HEK293 (cell line): ENCODE results near the gene CABP1.

Experiments
- GLIS1 ChIP-seq: fragments of 450-650 bp; formaldehyde crosslinking; IDR thresholded peaks from 2 replicates; pipeline ENCODE4 v1.5.1; 2016; ENCODE audit warnings: missing biosample characterization, missing genetic modification characterization
- GLIS2 ChIP-seq: fragments of 450-650 bp; formaldehyde crosslinking; IDR thresholded peaks from 2 replicates; pipeline ENCODE4 v1.5.1; 2016; ENCODE audit warnings: missing biosample characterization, missing genetic modification characterization
- HOXA7 ChIP-seq: sonication (generic); formaldehyde crosslinking; IDR thresholded peaks from 2 replicates; pipeline ENCODE4 v1.8.1; 2022; ENCODE audit warnings: missing genetic modification reagents, borderline replicate concordance
- HOXC10 ChIP-seq: sonication (generic); formaldehyde crosslinking; IDR thresholded peaks from 2 replicates; pipeline ENCODE4 v1.8.1; 2023; ENCODE audit warnings: mild to moderate bottlenecking, missing genetic modification reagents
- HOXD13 ChIP-seq: sonication (generic); formaldehyde crosslinking; IDR thresholded peaks from 2 replicates; pipeline ENCODE4 v1.8.0; 2022; ENCODE audit warnings: missing genetic modification reagents, borderline replicate concordance
- REPIN1 ChIP-seq: fragments of 450-650 bp; formaldehyde crosslinking; IDR thresholded peaks from 2 replicates; pipeline ENCODE4 v1.5.1; 2017; ENCODE audit warnings: missing biosample characterization, missing genetic modification characterization, low read depth
- YY2 ChIP-seq: fragments of 450-650 bp; formaldehyde crosslinking; IDR thresholded peaks from 2 replicates; pipeline ENCODE4 v1.5.1; 2016; ENCODE audit warnings: missing biosample characterization, missing genetic modification characterization
- ZFP3 ChIP-seq: fragments of 450-650 bp; formaldehyde crosslinking; IDR thresholded peaks from 2 replicates; pipeline ENCODE4 v1.5.1; 2016; ENCODE audit warnings: low read depth, missing biosample characterization, missing genetic modification characterization
- ZNF112 ChIP-seq: fragments of 450-650 bp; formaldehyde crosslinking; IDR thresholded peaks from 2 replicates; pipeline ENCODE4 v1.5.0; 2017; ENCODE audit warnings: missing biosample characterization, missing genetic modification characterization
- ZNF169 ChIP-seq: fragments of 450-650 bp; formaldehyde crosslinking; IDR thresholded peaks from 2 replicates; pipeline ENCODE4 v1.5.1; 2016; ENCODE audit warnings: missing biosample characterization, missing genetic modification characterization
- ZNF175 ChIP-seq: fragments of 450-650 bp; formaldehyde crosslinking; IDR thresholded peaks from 2 replicates; pipeline ENCODE4 v1.5.1; 2016; ENCODE audit warnings: missing biosample characterization, missing genetic modification characterization
- ZNF211 ChIP-seq: fragments of 450-650 bp; formaldehyde crosslinking; IDR thresholded peaks from 2 replicates; pipeline ENCODE4 v1.5.1; 2016; ENCODE audit warnings: low read depth, missing biosample characterization, missing genetic modification characterization
- ZNF266 ChIP-seq: fragments of 450-650 bp; formaldehyde crosslinking; IDR thresholded peaks from 2 replicates; pipeline ENCODE4 v1.5.1; 2016; ENCODE audit warnings: missing biosample characterization, missing genetic modification characterization, low read depth
- ZNF274 ChIP-seq, 2 experiments: fragments of 200-500 bp in 1 of 2; fragments of 450-650 bp in 1 of 2; sonication (Bioruptor generic) in 1 of 2; formaldehyde crosslinking in 1 of 2; IDR thresholded peaks; 2 replicates each; pipeline versions ENCODE4 v1.5.1 to v1.6.1; 2014 to 2016; ENCODE audit warnings: borderline replicate concordance in 1 of 2, inconsistent platforms in 1 of 2, low read length in 1 of 2, missing biosample characterization in 1 of 2, missing genetic modification characterization in 1 of 2
- ZNF350 ChIP-seq: fragments of 450-650 bp; formaldehyde crosslinking; IDR thresholded peaks from 2 replicates; pipeline ENCODE4 v1.5.0; 2017; ENCODE audit warnings: missing biosample characterization, mild to moderate bottlenecking, missing genetic modification characterization
- ZNF366 ChIP-seq: fragments of 450-650 bp; formaldehyde crosslinking; conservative IDR thresholded peaks from 2 replicates; pipeline ENCODE4 v1.5.1; 2016; ENCODE audit warnings: missing biosample characterization, missing genetic modification characterization
- ZNF423 ChIP-seq: fragments of 450-650 bp; formaldehyde crosslinking; IDR thresholded peaks from 2 replicates; pipeline ENCODE4 v1.5.1; 2016; ENCODE audit warnings: missing biosample characterization, missing genetic modification characterization
- ZNF558 ChIP-seq: fragments of 450-650 bp; formaldehyde crosslinking; IDR thresholded peaks from 2 replicates; pipeline ENCODE4 v1.5.1; 2016; ENCODE audit warnings: missing biosample characterization, missing genetic modification characterization
- ZNF560 ChIP-seq: fragments of 450-650 bp; formaldehyde crosslinking; IDR thresholded peaks from 2 replicates; pipeline ENCODE4 v1.5.1; 2017; ENCODE audit warnings: missing biosample characterization, missing genetic modification characterization, borderline replicate concordance
- ZNF610 ChIP-seq: fragments of 450-650 bp; formaldehyde crosslinking; IDR thresholded peaks from 2 replicates; pipeline ENCODE4 v1.5.1; 2016; ENCODE audit warnings: missing biosample characterization, missing genetic modification characterization, borderline replicate concordance
- ZNF664 ChIP-seq: fragments of 450-650 bp; formaldehyde crosslinking; IDR thresholded peaks from 2 replicates; pipeline ENCODE4 v1.5.1; 2016; ENCODE audit warnings: missing biosample characterization, missing genetic modification characterization
- ZNF707 ChIP-seq: fragments of 450-650 bp; formaldehyde crosslinking; IDR thresholded peaks from 2 replicates; pipeline ENCODE4 v1.5.1; 2016; ENCODE audit warnings: missing biosample characterization, missing genetic modification characterization
- ZNF792 ChIP-seq: fragments of 450-650 bp; formaldehyde crosslinking; IDR thresholded peaks from 2 replicates; pipeline ENCODE4 v1.5.1; 2016; ENCODE audit warnings: missing biosample characterization, missing genetic modification characterization
- ZNF843 ChIP-seq: fragments of 450-650 bp; formaldehyde crosslinking; IDR thresholded peaks from 2 replicates; pipeline ENCODE4 v1.5.1; 2016; ENCODE audit warnings: missing biosample characterization, missing genetic modification characterization
- TF ChIP-seq, protein P1 (sequence below): fragments of 450-650 bp; formaldehyde crosslinking; IDR thresholded peaks from 2 replicates; pipeline ENCODE4 v1.5.1; 2017; ENCODE audit warnings: missing biosample characterization, missing genetic modification characterization
- TF ChIP-seq, protein P2 (sequence below): fragments of 450-650 bp; formaldehyde crosslinking; IDR thresholded peaks from 2 replicates; pipeline ENCODE4 v1.5.1; 2016; ENCODE audit warnings: missing biosample characterization, missing genetic modification characterization
- TF ChIP-seq, protein P3 (sequence below): fragments of 450-650 bp; formaldehyde crosslinking; IDR thresholded peaks from 2 replicates; pipeline ENCODE4 v1.5.1; 2016; ENCODE audit warnings: missing biosample characterization, missing genetic modification characterization
- TF ChIP-seq, protein P4 (sequence below): fragments of 450-650 bp; formaldehyde crosslinking; IDR thresholded peaks from 2 replicates; pipeline ENCODE4 v1.5.1; 2016; ENCODE audit warnings: missing biosample characterization, missing genetic modification characterization
- TF ChIP-seq, protein P5 (sequence below): fragments of 450-650 bp; formaldehyde crosslinking; IDR thresholded peaks from 2 replicates; pipeline ENCODE4 v1.5.1; 2016; ENCODE audit warnings: missing biosample characterization, missing genetic modification characterization
- TF ChIP-seq, protein P6 (sequence below): fragments of 450-650 bp; formaldehyde crosslinking; IDR thresholded peaks from 2 replicates; pipeline ENCODE4 v1.5.1; 2016; ENCODE audit warnings: missing biosample characterization, missing genetic modification characterization

Gene CABP1

DNA sequence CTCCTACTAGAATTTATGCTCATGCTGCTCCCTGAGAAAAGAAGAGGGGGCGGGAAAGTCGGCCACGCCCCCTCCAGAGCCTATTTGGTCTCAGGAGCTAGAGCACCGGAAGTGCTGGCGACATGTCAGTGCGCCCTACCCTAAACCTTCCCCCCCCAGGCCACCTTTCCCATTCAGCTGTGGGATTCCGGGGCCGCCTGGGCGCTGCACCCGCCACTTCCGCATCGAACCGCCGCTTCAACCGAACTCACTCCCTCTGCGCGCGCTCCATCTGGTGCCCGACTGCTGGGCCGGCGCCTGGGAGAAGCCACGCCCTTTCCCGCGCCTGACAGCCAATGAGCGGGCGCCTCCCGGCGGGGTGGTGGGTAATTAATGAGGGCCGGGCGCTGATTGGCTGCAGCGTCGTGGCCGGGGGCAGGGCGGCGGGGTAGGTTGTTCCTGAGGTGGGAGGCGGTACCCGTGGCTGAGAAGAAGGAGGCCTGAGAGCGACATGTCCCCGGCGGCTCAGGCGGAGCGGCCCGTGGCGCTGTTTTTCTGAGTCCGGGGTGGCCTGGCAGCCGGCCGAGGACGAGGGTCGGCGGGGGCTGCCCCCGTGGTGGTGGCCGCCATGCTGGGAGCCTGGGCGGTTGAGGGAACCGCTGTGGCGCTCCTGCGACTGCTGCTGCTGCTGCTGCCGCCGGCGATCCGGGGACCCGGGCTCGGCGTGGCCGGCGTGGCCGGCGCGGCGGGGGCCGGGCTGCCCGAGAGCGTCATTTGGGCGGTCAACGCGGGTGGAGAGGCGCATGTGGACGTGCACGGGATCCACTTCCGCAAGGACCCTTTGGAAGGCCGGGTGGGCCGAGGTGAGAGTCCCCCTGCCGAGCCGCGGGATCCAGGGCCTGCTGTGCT, 46.5 kb downstream of the CABP1 start, which contains the start of gene MLEC (continued):
- no peak for TF ChIP-seq ZNF792 (tag by site-specific recombination)
- peak; percentile 72 for TF ChIP-seq ZNF843 (tag by site-specific recombination)
- no peak; the same call in 1 of the 2 replicates for TF ChIP-seq ZNF423 (tag by site-specific recombination)
- TF ChIP-seq, protein P1, sequence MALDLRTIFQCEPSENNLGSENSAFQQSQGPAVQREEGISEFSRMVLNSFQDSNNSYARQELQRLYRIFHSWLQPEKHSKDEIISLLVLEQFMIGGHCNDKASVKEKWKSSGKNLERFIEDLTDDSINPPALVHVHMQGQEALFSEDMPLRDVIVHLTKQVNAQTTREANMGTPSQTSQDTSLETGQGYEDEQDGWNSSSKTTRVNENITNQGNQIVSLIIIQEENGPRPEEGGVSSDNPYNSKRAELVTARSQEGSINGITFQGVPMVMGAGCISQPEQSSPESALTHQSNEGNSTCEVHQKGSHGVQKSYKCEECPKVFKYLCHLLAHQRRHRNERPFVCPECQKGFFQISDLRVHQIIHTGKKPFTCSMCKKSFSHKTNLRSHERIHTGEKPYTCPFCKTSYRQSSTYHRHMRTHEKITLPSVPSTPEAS, result peak; percentile 56
- TF ChIP-seq, protein P2, sequence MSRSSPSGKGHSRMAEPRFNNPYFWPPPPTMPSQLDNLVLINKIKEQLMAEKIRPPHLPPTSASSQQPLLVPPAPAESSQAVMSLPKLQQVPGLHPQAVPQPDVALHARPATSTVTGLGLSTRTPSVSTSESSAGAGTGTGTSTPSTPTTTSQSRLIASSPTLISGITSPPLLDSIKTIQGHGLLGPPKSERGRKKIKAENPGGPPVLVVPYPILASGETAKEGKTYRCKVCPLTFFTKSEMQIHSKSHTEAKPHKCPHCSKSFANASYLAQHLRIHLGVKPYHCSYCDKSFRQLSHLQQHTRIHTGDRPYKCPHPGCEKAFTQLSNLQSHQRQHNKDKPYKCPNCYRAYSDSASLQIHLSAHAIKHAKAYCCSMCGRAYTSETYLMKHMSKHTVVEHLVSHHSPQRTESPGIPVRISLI (tag by site-specific recombination), result no peak
- TF ChIP-seq ZNF175 (tag by site-specific recombination), result no peak
- no peak for TF ChIP-seq ZFP3 (tag by site-specific recombination)
- TF ChIP-seq ZNF560 (tag by site-specific recombination), result no peak
- peak; percentile 95 for TF ChIP-seq REPIN1 (tag by site-specific recombination)
- TF ChIP-seq HOXD13 (CRISPR knock-in tag), result peak; percentile 31; the same call in 1 of the 2 replicates
- peak; percentile 54; the same call in 1 of the 2 replicates for TF ChIP-seq ZNF707 (tag by site-specific recombination)
- TF ChIP-seq, protein P3, sequence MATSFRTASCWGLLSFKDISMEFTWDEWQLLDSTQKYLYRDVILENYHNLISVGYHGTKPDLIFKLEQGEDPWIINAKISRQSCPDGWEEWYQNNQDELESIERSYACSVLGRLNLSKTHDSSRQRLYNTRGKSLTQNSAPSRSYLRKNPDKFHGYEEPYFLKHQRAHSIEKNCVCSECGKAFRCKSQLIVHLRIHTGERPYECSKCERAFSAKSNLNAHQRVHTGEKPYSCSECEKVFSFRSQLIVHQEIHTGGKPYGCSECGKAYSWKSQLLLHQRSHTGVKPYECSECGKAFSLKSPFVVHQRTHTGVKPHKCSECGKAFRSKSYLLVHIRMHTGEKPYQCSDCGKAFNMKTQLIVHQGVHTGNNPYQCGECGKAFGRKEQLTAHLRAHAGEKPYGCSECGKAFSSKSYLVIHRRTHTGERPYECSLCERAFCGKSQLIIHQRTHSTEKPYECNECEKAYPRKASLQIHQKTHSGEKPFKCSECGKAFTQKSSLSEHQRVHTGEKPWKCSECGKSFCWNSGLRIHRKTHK (tag by site-specific recombination), result no peak
- TF ChIP-seq, protein P4, sequence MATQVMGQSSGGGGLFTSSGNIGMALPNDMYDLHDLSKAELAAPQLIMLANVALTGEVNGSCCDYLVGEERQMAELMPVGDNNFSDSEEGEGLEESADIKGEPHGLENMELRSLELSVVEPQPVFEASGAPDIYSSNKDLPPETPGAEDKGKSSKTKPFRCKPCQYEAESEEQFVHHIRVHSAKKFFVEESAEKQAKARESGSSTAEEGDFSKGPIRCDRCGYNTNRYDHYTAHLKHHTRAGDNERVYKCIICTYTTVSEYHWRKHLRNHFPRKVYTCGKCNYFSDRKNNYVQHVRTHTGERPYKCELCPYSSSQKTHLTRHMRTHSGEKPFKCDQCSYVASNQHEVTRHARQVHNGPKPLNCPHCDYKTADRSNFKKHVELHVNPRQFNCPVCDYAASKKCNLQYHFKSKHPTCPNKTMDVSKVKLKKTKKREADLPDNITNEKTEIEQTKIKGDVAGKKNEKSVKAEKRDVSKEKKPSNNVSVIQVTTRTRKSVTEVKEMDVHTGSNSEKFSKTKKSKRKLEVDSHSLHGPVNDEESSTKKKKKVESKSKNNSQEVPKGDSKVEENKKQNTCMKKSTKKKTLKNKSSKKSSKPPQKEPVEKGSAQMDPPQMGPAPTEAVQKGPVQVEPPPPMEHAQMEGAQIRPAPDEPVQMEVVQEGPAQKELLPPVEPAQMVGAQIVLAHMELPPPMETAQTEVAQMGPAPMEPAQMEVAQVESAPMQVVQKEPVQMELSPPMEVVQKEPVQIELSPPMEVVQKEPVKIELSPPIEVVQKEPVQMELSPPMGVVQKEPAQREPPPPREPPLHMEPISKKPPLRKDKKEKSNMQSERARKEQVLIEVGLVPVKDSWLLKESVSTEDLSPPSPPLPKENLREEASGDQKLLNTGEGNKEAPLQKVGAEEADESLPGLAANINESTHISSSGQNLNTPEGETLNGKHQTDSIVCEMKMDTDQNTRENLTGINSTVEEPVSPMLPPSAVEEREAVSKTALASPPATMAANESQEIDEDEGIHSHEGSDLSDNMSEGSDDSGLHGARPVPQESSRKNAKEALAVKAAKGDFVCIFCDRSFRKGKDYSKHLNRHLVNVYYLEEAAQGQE (tag by site-specific recombination), result peak; percentile 66
- TF ChIP-seq, protein P5, sequence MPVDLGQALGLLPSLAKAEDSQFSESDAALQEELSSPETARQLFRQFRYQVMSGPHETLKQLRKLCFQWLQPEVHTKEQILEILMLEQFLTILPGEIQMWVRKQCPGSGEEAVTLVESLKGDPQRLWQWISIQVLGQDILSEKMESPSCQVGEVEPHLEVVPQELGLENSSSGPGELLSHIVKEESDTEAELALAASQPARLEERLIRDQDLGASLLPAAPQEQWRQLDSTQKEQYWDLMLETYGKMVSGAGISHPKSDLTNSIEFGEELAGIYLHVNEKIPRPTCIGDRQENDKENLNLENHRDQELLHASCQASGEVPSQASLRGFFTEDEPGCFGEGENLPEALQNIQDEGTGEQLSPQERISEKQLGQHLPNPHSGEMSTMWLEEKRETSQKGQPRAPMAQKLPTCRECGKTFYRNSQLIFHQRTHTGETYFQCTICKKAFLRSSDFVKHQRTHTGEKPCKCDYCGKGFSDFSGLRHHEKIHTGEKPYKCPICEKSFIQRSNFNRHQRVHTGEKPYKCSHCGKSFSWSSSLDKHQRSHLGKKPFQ (tag by site-specific recombination), result 0 out of 2 replicates have a peak, but pooled peaks have one; percentile 40
- TF ChIP-seq ZNF112 (tag by site-specific recombination), result no peak
- TF ChIP-seq HOXC10 (CRISPR knock-in tag), result 0 out of 2 replicates have a peak, but pooled peaks have one; percentile 87
- TF ChIP-seq GLIS1, result peak; percentile 62; the same call in 1 of the 2 replicates
- TF ChIP-seq ZNF610 (tag by site-specific recombination), result peak; percentile 38
- no peak for TF ChIP-seq ZNF211 (tag by site-specific recombination)
- no peak for TF ChIP-seq ZNF350 (tag by site-specific recombination)
- TF ChIP-seq ZNF366, result 0 out of 2 replicates have a peak, but pooled peaks have one; percentile 25
- TF ChIP-seq ZNF169 (tag by site-specific recombination), result no peak
- no peak for TF ChIP-seq HOXA7 (CRISPR knock-in tag)
- no peak for TF ChIP-seq YY2 (tag by site-specific recombination)
- TF ChIP-seq, protein P6, sequence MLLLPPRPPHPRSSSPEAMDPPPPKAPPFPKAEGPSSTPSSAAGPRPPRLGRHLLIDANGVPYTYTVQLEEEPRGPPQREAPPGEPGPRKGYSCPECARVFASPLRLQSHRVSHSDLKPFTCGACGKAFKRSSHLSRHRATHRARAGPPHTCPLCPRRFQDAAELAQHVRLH (tag by site-specific recombination), result peak; percentile 98
- peak; percentile 71; the same call in 1 of the 2 replicates for TF ChIP-seq ZNF558 (tag by site-specific recombination)
- TF ChIP-seq ZNF266 (tag by site-specific recombination), result no peak
- TF ChIP-seq GLIS2 (tag by site-specific recombination), result peak; percentile 92
- TF ChIP-seq ZNF664 (tag by site-specific recombination), result no peak
- no peak for TF ChIP-seq ZNF274 (IDR thresholded peaks at IDR 0.05; ENCODE audit: low read length)
- no peak for TF ChIP-seq ZNF274 (tag by site-specific recombination; IDR thresholded peaks at IDR 0.05; ENCODE audit: borderline replicate concordance)
